NOMO-1 treated with DMSO at 0.1 percent for 48 hours (cell line): ENCODE data around the gene ZNF326.

Source experiments
- DNase-seq: peaks from one replicate; lab custom pipeline; 2025; ENCODE audit not compliant: unreplicated experiment; lab: John Stamatoyannopoulos, UW

ZNF326 gene, protein sequence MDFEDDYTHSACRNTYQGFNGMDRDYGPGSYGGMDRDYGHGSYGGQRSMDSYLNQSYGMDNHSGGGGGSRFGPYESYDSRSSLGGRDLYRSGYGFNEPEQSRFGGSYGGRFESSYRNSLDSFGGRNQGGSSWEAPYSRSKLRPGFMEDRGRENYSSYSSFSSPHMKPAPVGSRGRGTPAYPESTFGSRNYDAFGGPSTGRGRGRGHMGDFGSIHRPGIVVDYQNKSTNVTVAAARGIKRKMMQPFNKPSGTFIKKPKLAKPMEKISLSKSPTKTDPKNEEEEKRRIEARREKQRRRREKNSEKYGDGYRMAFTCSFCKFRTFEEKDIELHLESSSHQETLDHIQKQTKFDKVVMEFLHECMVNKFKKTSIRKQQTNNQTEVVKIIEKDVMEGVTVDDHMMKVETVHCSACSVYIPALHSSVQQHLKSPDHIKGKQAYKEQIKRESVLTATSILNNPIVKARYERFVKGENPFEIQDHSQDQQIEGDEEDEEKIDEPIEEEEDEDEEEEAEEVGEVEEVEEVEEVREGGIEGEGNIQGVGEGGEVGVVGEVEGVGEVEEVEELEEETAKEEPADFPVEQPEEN

DNA sequence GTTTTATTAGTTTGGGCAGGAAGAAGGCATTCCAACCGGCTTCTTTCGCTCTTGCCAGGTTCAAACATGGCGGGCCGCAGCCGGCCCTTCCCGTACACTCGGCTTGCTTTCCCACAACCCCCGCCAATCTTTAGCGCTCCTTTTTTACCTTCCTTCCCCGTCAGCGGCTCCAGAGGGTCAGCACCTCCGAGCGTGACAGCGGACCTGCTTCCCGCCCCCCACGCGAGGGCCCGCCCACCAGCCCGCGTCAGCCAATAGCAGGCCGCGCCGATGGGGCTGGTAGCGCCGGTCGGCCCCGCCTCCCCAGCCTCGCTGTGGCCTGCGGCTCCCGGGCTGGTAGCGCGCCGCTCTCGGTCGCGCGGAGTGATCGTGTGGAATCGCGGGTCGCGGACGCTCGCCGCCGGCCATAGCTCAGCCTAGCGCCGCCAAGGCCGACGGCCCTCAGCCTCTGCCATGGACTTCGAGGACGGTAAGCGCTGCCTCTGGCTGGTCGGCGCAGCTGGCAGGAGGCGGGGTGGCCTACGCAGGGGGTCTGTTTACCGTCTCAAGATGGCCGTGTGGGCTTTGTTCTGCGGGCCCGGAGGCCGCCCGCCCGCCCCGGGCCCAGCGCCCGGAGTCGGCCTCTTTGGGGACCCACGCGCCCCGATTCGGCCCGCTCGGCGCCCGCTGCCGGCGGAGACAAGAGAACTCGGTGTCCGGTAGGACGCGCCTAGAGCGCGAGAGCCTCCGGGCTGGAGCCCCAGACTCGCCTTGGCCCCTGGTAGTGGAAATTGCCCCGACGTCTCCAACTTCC is at the start of gene ZNF326:
Gene ZNF326, plus strand, starts transcription at position 306 of the 793 bp plus-strand sequence. Its CDS starts 148 bp downstream, at position 454.
- peak; percentile 96 for DNase-seq

DNA sequence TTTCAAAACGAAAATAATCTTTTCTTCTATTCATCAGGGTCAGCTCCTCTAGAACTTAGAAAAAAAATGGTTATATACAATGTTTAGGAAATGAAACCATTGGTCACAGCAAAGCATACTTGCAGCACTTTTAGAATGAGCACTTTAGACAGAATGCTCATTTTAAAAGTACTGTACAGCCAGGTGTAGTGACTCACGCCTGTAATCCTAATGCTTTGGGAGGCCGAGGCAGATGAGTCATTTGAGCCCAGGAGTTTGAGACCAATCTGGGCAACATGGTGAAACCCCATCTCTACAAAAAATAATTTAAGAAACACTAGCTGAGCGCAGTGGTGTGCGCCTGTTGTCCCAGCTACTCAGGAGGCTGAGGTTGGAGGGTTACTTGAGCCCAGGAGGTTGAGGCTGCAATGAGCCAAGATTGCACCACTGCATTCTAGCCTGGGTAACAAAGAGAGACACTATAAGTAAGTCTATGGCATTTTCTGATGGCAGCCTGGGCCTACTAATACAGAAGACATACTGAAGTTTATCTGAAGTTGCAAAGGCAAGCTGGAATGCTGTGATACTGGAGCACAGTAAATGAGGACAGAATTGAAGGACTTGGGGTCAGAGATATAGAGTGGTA is 48.9 kb upstream of the ZNF326 start:
- no peak for DNase-seq

DNA sequence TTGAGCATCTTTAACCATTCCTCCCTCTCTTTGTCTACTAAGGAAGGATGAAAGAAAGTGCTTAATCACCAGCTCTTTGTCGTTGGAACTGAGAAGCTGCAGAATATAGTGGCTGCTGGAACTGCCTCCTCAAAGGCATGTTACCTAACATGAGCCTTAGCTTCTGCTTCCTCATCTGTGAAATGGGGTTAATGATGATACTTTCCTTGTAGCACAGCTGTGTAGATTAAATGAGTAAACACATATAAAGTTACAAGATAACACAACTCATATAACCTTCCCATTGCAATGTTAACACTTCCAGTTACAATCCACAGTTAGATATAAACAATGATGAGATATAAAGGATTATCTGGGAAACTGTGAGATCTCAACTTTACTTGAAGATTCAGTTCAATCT is 48.4 kb upstream of the ZNF326 start:
- DNase-seq, result no peak

- DNase-seq, result no peak
These were observed 46.1 kb upstream of the ZNF326 start for GRCh38 chr1:89948722-89949345.

DNA sequence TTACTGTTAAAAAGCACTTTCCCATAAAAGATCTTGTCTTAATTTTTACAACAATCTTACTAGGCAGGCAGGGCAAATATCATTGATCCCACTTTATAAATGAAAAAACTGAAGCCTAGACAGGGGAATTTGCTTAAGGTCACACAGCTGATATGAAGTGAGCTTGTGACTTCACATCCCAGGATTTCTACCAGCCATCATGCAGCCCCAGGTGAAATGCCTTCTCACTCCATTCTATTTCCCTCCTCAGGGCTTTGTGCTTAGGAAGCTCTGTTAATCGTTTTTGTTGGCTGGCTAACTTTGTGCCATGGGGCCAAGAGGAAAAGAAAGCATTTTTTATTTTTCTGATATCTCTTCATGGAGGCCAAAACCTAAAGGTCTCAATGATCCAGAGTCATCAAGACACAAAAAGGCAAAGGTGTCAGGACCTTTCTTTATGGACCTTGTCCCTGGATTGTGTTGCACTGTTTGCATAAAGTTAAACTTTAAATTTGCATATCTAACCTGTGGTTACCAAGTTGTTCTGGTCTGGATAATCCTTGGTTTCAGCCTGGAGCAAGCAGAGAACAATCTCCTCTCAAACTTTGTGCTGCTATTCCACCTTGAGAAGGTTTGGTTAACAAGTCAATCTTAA is 44.8 kb upstream of the ZNF326 start:
- no peak for DNase-seq

DNA sequence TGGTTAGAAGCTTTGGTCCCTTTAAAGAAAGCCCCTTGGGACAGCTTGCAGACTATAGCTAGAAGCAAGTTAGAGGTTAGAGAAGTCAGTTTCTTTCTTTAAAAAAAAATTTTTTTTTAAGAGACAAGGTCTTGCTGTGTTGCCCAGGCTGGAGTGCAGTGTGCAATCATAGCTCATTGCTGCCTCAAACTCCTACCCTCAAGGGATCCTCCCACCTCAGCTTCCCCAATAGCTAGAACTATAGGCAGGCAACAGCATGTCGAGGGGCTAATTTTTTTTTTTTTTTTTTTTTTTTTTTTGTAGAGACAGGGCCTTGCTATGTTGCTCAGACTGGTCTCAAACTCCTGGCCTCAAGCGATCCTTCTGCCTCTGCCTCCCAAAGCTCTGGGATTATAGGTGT is 44.2 kb upstream of the ZNF326 start:
- DNase-seq, result no peak

GRCh38 chr1:89951766-89952604 is 42.9 kb upstream of the ZNF326 start:
- DNase-seq, result no peak

GRCh38 chr1:89952605-89953130 is 42.2 kb upstream of the ZNF326 start:
- DNase-seq, result no peak

DNA sequence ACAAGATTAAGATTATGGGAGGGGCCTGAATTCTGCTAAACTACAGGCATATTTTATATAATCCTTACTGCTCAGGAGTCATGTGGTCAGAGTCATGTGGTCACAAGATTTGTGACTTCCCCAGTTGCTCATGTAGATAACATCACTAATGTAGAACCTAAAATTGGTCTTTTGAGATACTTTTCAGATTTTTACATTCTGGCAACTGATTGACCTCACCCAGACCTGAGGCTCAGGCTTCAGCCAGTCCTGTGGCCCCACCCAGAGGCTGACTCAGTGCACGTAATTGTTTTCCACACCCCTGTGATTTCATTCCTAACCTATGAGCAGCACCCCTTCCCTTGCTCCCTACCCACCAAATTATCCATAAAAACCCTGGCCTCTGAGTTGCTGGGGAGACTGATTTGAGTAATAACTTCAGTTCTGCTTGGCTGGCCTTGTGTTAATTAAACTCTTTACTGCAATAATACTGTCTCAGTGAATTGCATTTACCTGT is 41.7 kb upstream of the ZNF326 start:
- peak; percentile 62 for DNase-seq

- no peak for DNase-seq
These were observed 41.0 kb upstream of the ZNF326 start for GRCh38 chr1:89953929-89954328.

DNA sequence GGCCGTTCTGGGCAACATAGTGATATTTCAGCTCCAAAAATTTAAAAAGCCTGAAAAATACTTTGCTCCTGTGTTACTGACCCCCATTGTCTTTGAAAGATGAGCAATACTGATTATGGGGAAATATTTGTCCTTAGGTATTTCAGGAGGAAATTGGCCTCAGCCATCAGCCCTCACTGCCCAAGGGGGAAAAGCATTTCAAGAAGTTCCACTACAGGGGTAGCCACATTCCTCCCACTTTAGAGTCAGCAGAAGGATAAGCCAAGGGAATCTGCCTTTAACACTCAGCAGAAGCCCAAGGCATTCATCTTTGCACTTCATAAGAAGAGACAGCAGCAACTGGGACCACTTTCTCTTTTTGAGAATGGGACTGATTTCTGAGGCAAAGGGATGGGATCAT is 40.5 kb upstream of the ZNF326 start:
- no peak for DNase-seq

- no peak for DNase-seq
These were observed 39.4 kb upstream of the ZNF326 start for GRCh38 chr1:89955311-89956205.

DNA sequence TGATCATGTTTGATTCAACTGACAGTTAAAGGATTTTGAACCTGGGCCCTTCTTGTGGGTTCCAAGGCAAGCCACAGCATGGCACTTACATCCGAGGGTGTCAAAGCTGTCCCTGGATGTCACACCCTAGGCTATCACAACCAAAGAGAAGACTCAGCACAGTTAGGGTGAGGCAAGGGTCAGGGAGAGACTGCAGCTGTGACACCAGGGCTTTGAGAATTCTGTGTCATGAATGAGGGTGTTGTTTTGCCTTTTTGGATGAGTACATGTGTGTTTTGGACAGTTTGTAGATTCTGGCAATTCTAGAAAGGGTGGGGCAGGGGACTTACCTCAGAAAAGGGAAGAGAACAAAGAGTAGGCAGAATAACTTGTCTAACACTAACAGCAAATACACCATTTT is 37.8 kb upstream of the ZNF326 start:
- DNase-seq, result peak; percentile 5

- DNase-seq, result no peak
These were observed 35.9 kb upstream of the ZNF326 start for GRCh38 chr1:89958851-89959654.

DNA sequence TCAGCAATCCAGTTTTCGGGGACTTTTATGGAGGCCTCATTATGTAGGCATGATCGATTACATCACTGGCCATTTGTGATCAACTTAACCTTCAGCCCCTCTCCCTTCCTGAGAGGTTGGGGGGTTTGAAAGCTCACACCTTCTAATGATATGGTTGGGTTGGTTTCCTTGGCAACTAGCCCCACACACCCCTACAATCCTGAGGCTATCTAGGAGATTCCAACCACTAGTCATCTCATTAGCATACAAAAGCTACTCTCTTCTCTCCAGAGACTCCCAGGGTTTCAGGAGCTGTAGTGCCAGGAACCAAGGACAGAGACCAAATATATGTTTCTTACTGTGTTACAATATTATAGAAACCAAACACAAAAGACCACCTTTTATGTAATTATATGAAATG is 35.2 kb upstream of the ZNF326 start:
- no peak for DNase-seq

- DNase-seq, result no peak
These were observed 32.7 kb upstream of the ZNF326 start for GRCh38 chr1:89962024-89962741.

DNA sequence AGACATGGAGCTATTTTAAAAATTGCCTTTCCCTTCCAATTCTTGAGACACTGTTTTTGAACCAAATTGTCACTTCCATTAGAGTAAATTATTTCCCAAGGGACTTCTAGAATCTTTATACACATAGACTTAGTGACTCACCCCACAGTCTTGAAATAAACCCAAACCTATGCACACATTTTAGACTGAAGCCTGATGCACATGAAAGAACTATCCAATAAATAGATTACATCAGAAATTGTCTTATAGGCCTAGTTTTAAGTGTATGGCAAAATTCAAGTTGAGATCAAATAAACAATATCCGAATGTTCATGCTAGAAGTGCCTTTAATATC is 32.2 kb upstream of the ZNF326 start:
- no peak for DNase-seq
